Measurements from ENCODE around the gene VAV2. TPM values are rescaled to one million over a fixed set of nuclear protein-coding genes. Genes with fewer than 3 reads are reported as not detected.

The VAV2 gene
- total and polyA plus RNA-seq, 9 of the 15 experiments (the other 6 are each of a cell fraction or from before 2014, with no cell fraction given), result 0.01 to 2.7 (median 1.0) TPM; not detected in 1

- TF ChIP-seq ZBTB40 (IDR thresholded peaks at IDR 0.05) (no peak), ZBTB40 (CRISPR knock-in tag; IDR thresholded peaks at IDR 0.05) (no peak), ZNF239 (CRISPR knock-in tag; IDR thresholded peaks at IDR 0.05) (no peak), SREBF1 (IDR thresholded peaks at IDR 0.05; ENCODE audit: borderline replicate concordance, low read depth, low read length) (no peak), ZNF584 (CRISPR knock-in tag; IDR thresholded peaks at IDR 0.05; ENCODE audit: low read depth) (no peak), ZNF75A (CRISPR knock-in tag; IDR thresholded peaks at IDR 0.05) (no peak), ZNF695 (CRISPR knock-in tag; IDR thresholded peaks at IDR 0.05) (no peak), SMARCC2 (IDR thresholded peaks at IDR 0.05; ENCODE audit: low read depth) (no peak), BCL6 (CRISPR knock-in tag; IDR thresholded peaks at IDR 0.05) (no peak), ZNF785 (CRISPR knock-in tag; IDR thresholded peaks at IDR 0.05) (no peak), ZNF140 (CRISPR knock-in tag; IDR thresholded peaks at IDR 0.05) (no peak)
Measured at GRCh38 chr9:133800266-133800665, 191.9 kb downstream of the VAV2 start (continued).

Data from K562 (cell line).